H1 (cell line): ENCODE measurements around the gene MTNR1B. TPM values are rescaled to one million over a fixed set of nuclear protein-coding genes. Genes with fewer than 3 reads are reported as not detected.
A peak's percentile ranks its signal among the peaks of the same experiment; 100 is the strongest.

Experiments used
- CTCF ChIA-PET: fragments of 300-600 bp; sonication (Branson Sonifier 250); formaldehyde crosslinking; loops from one replicate; lab custom pipeline; 2021; ENCODE audit not compliant: partially characterized antibody; lab: Charles Lee
- POLR2A ChIA-PET: fragments of 300-600 bp; sonication (Branson Sonifier 250); formaldehyde crosslinking; loops from one replicate; lab custom pipeline; 2021; ENCODE audit warnings: inconsistent platforms; ENCODE audit not compliant: partially characterized antibody; lab: Charles Lee
- DNase-seq, 2 experiments: peaks; one replicate each; pipeline versions ENCODE4 v3.0.0 to v3.0.0-alpha.2; 2010 to 2022; ENCODE audit warnings: low spot score in 2 of 2, low read depth in 1 of 2, mixed read lengths in 1 of 2
- FAIRE-seq: peaks from 2 replicates; lab custom pipeline; 2011; peaks lifted over from hg19 to GRCh38; lab: Jason Lieb, UNC
- H2AFZ ChIP-seq: 2 replicates; pipeline ENCODE4 v1.8.1; 2012; ENCODE audit warnings: low read length, inconsistent platforms
- H2AK5ac ChIP-seq: 2 replicates; pipeline ENCODE4 v1.6.1; 2013; ENCODE audit warnings: low read depth, low read length
- H2BK120ac ChIP-seq: replicated peaks from 2 replicates; pipeline ENCODE3; 2013; ENCODE audit warnings: low read depth, low read length, inconsistent platforms
- H2BK12ac ChIP-seq: 2 replicates; pipeline ENCODE4 v1.6.1; 2013; ENCODE audit warnings: low read depth, low read length
- H2BK15ac ChIP-seq: 2 replicates; pipeline ENCODE4 v1.6.1; 2013; ENCODE audit warnings: low read length
- H2BK20ac ChIP-seq: 2 replicates; pipeline ENCODE4 v1.6.1; 2013; ENCODE audit warnings: low read length
- H2BK5ac ChIP-seq: 2 replicates; pipeline ENCODE4 v1.6.1; 2013; ENCODE audit warnings: low read depth, low read length
- H3K14ac ChIP-seq: 2 replicates; pipeline ENCODE4 v1.6.1; 2013; ENCODE audit warnings: inconsistent platforms; ENCODE audit not compliant: insufficient read length
- H3K18ac ChIP-seq: 2 replicates; pipeline ENCODE4 v1.6.1; 2013; ENCODE audit warnings: low read length; ENCODE audit errors: extremely low read depth
- H3K23ac ChIP-seq: 2 replicates; pipeline ENCODE4 v1.6.1; 2013; ENCODE audit warnings: inconsistent platforms; ENCODE audit not compliant: insufficient read length
- H3K23me2 ChIP-seq: 2 replicates; pipeline ENCODE4 v1.6.1; 2013; ENCODE audit warnings: low read depth, low read length
- H3K27ac ChIP-seq: 2 replicates; pipeline ENCODE4 v1.6.1; 2011; ENCODE audit warnings: low read depth, low read length, inconsistent platforms
- H3K27me3 ChIP-seq, 4 experiments: replicated peaks in 1 of 4; 1 replicate in 1 of 4; 2 replicates in 3 of 4; pipeline versions ENCODE4 v1.6.1 to v1.8.1; 2011 to 2013; ENCODE audit warnings: low read length in 3 of 4, mild to moderate bottlenecking in 3 of 4, inconsistent platforms in 2 of 4, mixed read lengths in 2 of 4, moderate library complexity in 1 of 4; ENCODE audit not compliant: control insufficient read depth in 3 of 4, insufficient read depth in 3 of 4; ENCODE audit errors: extremely low read depth in 1 of 4
- H3K36me3 ChIP-seq, 4 experiments: 2 replicates each; pipeline versions ENCODE4 v1.6.1 to v1.8.1; 2011 to 2013; ENCODE audit warnings: mild to moderate bottlenecking in 4 of 4, low read length in 3 of 4, moderate library complexity in 2 of 4, control low read depth in 1 of 4, inconsistent platforms in 1 of 4; ENCODE audit not compliant: insufficient read depth in 4 of 4, control insufficient read depth in 2 of 4
- H3K4ac ChIP-seq: replicated peaks from 2 replicates; pipeline ENCODE3; 2013; ENCODE audit warnings: low read length, low read depth, mixed read lengths, inconsistent platforms; ENCODE audit not compliant: insufficient read length
- H3K4me1 ChIP-seq, 4 experiments: replicated peaks in 1 of 4; 1 replicate in 1 of 4; 2 replicates in 3 of 4; pipeline versions ENCODE4 v1.6.1 to v1.8.1; 2011 to 2013; ENCODE audit warnings: low read length in 3 of 4, inconsistent platforms in 2 of 4, mixed read lengths in 1 of 4; ENCODE audit not compliant: insufficient read depth in 4 of 4, control insufficient read depth in 3 of 4
- H3K4me2 ChIP-seq, 2 experiments: 2 replicates each; pipeline versions ENCODE4 v1.6.1 to v1.8.1; 2011 to 2013; ENCODE audit warnings: low read depth in 2 of 2, low read length in 2 of 2, control low read depth in 1 of 2, inconsistent platforms in 1 of 2, mild to moderate bottlenecking in 1 of 2; ENCODE audit not compliant: insufficient read depth in 1 of 2
- H3K4me3 ChIP-seq, 4 experiments: fragments of 200-600, 300-600 bp in 1 of 4; sonication (generic), shearing (Covaris generic), sonication (Bioruptor Twin) in 1 of 4; 2 replicates each; pipeline versions ENCODE4 v1.5.1 to v1.8.1; 2011 to 2016; ENCODE audit warnings: low read length in 4 of 4, low read depth in 3 of 4, control low read depth in 2 of 4, inconsistent platforms in 2 of 4, mild to moderate bottlenecking in 2 of 4, mixed read lengths in 1 of 4, moderate library complexity in 1 of 4; ENCODE audit not compliant: insufficient read depth in 2 of 4; ENCODE audit errors: extremely low read depth in 1 of 4
- H3K56ac ChIP-seq: replicated peaks from 2 replicates; pipeline ENCODE3; 2013; ENCODE audit warnings: low read depth, mild to moderate bottlenecking, mixed read lengths, low read length, inconsistent platforms; ENCODE audit not compliant: insufficient read length
- H3K79me1 ChIP-seq: 2 replicates; pipeline ENCODE4 v1.6.1; 2013; ENCODE audit warnings: low read depth, low read length, control low read depth
- H3K79me2 ChIP-seq, 2 experiments: 2 replicates each; pipeline versions ENCODE4 v1.6.1 to v1.8.1; 2012 to 2013; ENCODE audit warnings: low read length in 2 of 2, mild to moderate bottlenecking in 2 of 2, inconsistent platforms in 1 of 2; ENCODE audit not compliant: insufficient read depth in 2 of 2, control insufficient read depth in 1 of 2
- H3K9ac ChIP-seq, 4 experiments: replicated peaks in 1 of 4; 1 replicate in 1 of 4; 2 replicates in 3 of 4; pipeline versions ENCODE4 v1.6.1 to v1.8.1; 2011 to 2013; ENCODE audit warnings: low read depth in 3 of 4, low read length in 3 of 4, control low read depth in 2 of 4, mild to moderate bottlenecking in 2 of 4, moderate library complexity in 2 of 4, inconsistent platforms in 1 of 4; ENCODE audit errors: extremely low read depth in 1 of 4
- H3K9me3 ChIP-seq, 2 experiments: 2 replicates each; pipeline versions ENCODE4 v1.6.1 to v1.8.1; 2012 to 2013; ENCODE audit warnings: mild to moderate bottlenecking in 2 of 2, moderate library complexity in 2 of 2, control low read depth in 1 of 2, inconsistent platforms in 1 of 2, low read depth in 1 of 2, low read length in 1 of 2, mixed read lengths in 1 of 2; ENCODE audit not compliant: insufficient read depth in 2 of 2
- H4K20me1 ChIP-seq, 2 experiments: replicated peaks in 1 of 2; 2 replicates each; pipeline versions ENCODE3 to v1.8.1; 2011 to 2013; ENCODE audit warnings: inconsistent platforms in 2 of 2, low read length in 2 of 2, mild to moderate bottlenecking in 1 of 2; ENCODE audit not compliant: insufficient read depth in 2 of 2, control insufficient read depth in 1 of 2
- H4K5ac ChIP-seq: 2 replicates; pipeline ENCODE4 v1.6.1; 2013; ENCODE audit warnings: low read length, low read depth, mixed read lengths, inconsistent platforms; ENCODE audit not compliant: insufficient read length
- H4K8ac ChIP-seq: 2 replicates; pipeline ENCODE4 v1.8.0; 2013; ENCODE audit warnings: mild to moderate bottlenecking, moderate library complexity, low read length, inconsistent platforms; ENCODE audit not compliant: insufficient read depth; ENCODE audit errors: extremely low read depth
- H4K91ac ChIP-seq: replicated peaks from 2 replicates; pipeline ENCODE3; 2013; ENCODE audit warnings: low read length, mixed read lengths, inconsistent platforms; ENCODE audit not compliant: insufficient read length
- CTCF ChIP-seq, 3 experiments: IDR thresholded peaks; 1 replicate in 2 of 3; 2 replicates in 1 of 3; pipeline versions ENCODE4 v1.5.1 to v1.6.1; 2011; ENCODE audit warnings: low read length in 3 of 3, mild to moderate bottlenecking in 3 of 3, inconsistent platforms in 2 of 3, low read depth in 1 of 3, moderate library complexity in 1 of 3; ENCODE audit not compliant: insufficient read depth in 1 of 3; ENCODE audit errors: control extremely low read depth in 1 of 3
- RAD21 ChIP-seq, 2 experiments: IDR thresholded peaks in 1 of 2; conservative IDR thresholded peaks in 1 of 2; 2 replicates each; pipeline ENCODE4 v1.6.1; 2011; ENCODE audit warnings: low read depth in 2 of 2, low read length in 2 of 2, improper control_type of control experiment in 1 of 2, inconsistent platforms in 1 of 2, mild to moderate bottlenecking in 1 of 2, moderate library complexity in 1 of 2
- RFX5 ChIP-seq: IDR thresholded peaks from 2 replicates; pipeline ENCODE4 v1.6.1; 2011; ENCODE audit warnings: low read depth, low read length, improper control_type of control experiment, borderline replicate concordance
- SP2 ChIP-seq: IDR thresholded peaks from 2 replicates; pipeline ENCODE4 v1.6.1; 2012; ENCODE audit warnings: mild to moderate bottlenecking, low read length, inconsistent platforms
- WGBS, 2 experiments: shearing (Covaris generic) in 1 of 2; methylation state at CpG; one replicate each; pipeline versions ENCODE4 v1.1.6 to v1.1.7; 2013 to 2015; ENCODE audit warnings: low lambda C conversion rate in 2 of 2, mixed read lengths in 2 of 2, inconsistent platforms in 1 of 2, low coverage in 1 of 2, missing lambda C conversion rate in 1 of 2; ENCODE audit not compliant: insufficient replicate concordance in 2 of 2, insufficient coverage in 1 of 2, insufficient read length in 1 of 2; ENCODE audit errors: extremely low coverage in 1 of 2, missing lambda C conversion rate in 1 of 2; 5-methylcytosine and 5-hydroxymethylcytosine counted together
- polyA plus RNA-seq, 7 experiments: library from polyadenylated mRNA; depleted of rRNA in 3 of 7; stranded (reverse) in 5 of 7; unstranded in 2 of 7; fragments of >200 nt in 5 of 7; fragments of 200-250 nt in 2 of 7; gene quantifications; 1 replicate in 5 of 7; 2 replicates in 1 of 7; 4 replicates in 1 of 7; pipeline versions ENCODE4 v1.2.1 to v1.2.3, GENCODE V29; 2011 to 2013; ENCODE audit warnings: missing spikeins in 2 of 7, mixed read lengths in 2 of 7
- total RNA-seq: library from RNA; stranded (reverse); fragmentation: NEBNext Ultra II Directional; extraction: Animal tissue kit (Norgen Biotek cat#: 25700); gene quantifications from 2 replicates; pipeline ENCODE4 v1.2.1, GENCODE V29; 2021

MTNR1B gene
- total and polyA plus RNA-seq, 2 of the 8 experiments (the other 6 are each of a cell fraction or from before 2014, with no cell fraction given), result 0.08 TPM; not detected in 1

- Histone ChIP-seq H4K91ac (no peak overlapping the region), H2BK12ac (no peak overlapping the region), H2BK5ac (no peak overlapping the region), H4K5ac (no peak overlapping the region), H3K27me3 (no peaks in the 10 kb centered on the region; a peak in 1 of 7 replicates), H3K14ac (no peak overlapping the region), H3K27ac (no peak overlapping the region), H3K79me2 (no peaks in the 10 kb centered on the region), H3K23ac (no peak overlapping the region), H3K18ac (no peak overlapping the region), H4K8ac (no peak overlapping the region), H3K9ac (no peak overlapping the region), H3K79me1 (no peaks in the 10 kb centered on the region), H3K4ac (no peak overlapping the region)
- ChIA-PET CTCF (interaction anchor here (0.6 to 3.8 kb wide), 78 partner anchors 9 to 871 kb away, joined by 3 to 39 read pairs (median 4); partner anchors contain the start of gene MTNR1B), POLR2A (interaction anchor here (1.1 to 1.5 kb wide), 4 partner anchors 172 to 176 kb away, joined by 3 to 5 read pairs (median 3); no protein-coding TSS in a partner anchor)
- FAIRE-seq, result peak; percentile 88
- peak; percentile 2 to 72 (median 64) for TF ChIP-seq CTCF (IDR thresholded peaks at IDR 0.05; ENCODE audit: control extremely low read depth in 1 of 3, insufficient read depth in 1 of 3, low read depth in 1 of 3, low read length in 3 of 3)
- TF ChIP-seq RFX5, result no peak
- TF ChIP-seq SP2, result no peak
- peak; percentile 85 to 87 for TF ChIP-seq RAD21 (IDR thresholded peaks at IDR 0.05 in 1 of 2, conservative IDR thresholded peaks at IDR 0.05 in 1 of 2; ENCODE audit: low read depth in 2 of 2, low read length in 2 of 2)
- TF ChIP-seq, all 59 proteins: peak for 2
- Histone ChIP-seq H3K4me3 (no peak overlapping the region), H2BK120ac (no peak overlapping the region), H2BK20ac (0 out of 2 replicates have a peak overlapping the region, but pooled peaks have one; percentile 72), H3K4me1 (peaks cover 0 to 5% (median under 1%) of the 10 kb centered on the region in 4 experiments; a peak in 2 of 7 replicates), H2AK5ac (no peak overlapping the region), H3K23me2 (no peaks in the 10 kb centered on the region; the same call in 1 of the 2 replicates), H2BK15ac (no peak overlapping the region; the same call in 1 of the 2 replicates), H3K9me3 (0 out of 4 replicates have a peak, but pooled peaks cover 0 to 4% of the 10 kb centered on the region in 2 experiments), H2AFZ (peak overlapping the region; percentile 56), H3K36me3 (no peaks in the 10 kb centered on the region), H3K4me2 (no peak overlapping the region), H3K56ac (no peak overlapping the region), H4K20me1 (no peaks in the 10 kb centered on the region)
- no peak for DNase-seq
- 43% methylated on average over 12 of the region's 12 CpGs; no CpG with 5 or more reads in 1 of the 2 experiments for WGBS, 2 experiments
These were observed 27.5 kb upstream of the MTNR1B start for GRCh38 chr11:92941676-92942571.
